GM18508 (cell line): ENCODE measurements around the gene EIF4G3.
"Not testable (repeated sequence)": the region's sequence is repeated elsewhere in the genome, so short reads cannot be mapped to it uniquely, and the experiment has no call there.

ENCODE experiments used
- ATAC-seq: cut with Tn5 transposase; IDR thresholded peaks from one replicate; pipeline ENCODE4 v1.9.1; 2021; ENCODE audit warnings: moderate number of reproducible peaks; ENCODE audit not compliant: insufficient read depth, unreplicated experiment

The EIF4G3 gene

DNA sequence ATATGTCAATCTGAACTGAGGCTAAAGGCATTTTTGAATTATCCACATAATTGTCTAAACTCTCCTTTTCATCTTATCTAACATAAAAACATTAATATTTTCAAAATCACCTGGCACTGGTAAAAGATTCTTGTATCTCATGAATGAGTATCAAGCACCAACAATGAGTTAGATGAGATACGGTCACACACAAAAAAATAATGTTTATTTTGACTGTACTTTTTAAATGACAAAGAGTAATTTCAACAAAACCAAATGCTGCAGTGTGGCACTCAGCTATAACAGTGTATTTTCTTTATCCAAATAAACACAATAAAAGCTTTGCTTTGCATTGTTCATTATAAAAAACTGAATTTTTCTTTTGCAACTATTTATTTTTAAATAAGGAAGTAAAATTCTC lies 59.5 kb downstream of the EIF4G3 start:
- no peak for ATAC-seq

DNA sequence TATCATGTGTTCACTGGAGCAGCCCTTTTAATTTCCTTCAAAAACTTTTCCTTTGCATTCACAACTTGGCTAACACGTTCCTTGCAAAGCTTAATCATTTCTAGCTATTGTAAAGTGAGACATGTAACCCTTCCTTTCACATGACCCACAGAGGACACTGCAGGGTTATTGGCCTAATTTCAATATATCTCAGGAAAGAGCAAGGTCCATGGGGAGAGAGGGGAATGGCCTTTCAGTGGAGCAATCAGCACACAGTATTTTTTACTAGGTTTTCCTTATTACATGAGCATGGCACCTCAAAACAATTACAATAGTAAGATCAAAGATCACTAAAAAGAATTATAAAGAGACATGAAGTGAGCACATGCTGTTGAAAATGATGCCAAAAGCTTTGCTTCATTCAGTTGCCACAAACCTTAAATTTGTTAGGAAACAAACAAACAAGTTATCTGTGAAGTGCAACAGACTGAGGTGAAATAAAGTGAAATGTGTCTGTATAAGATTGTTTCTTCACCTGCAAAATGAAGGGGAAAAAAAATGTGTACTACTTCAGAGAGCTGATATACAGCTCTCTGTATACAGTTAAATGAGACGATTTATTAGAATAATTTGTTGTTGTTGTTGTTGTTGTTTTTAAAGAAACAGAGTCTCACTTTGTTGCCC lies 61.5 kb downstream of the EIF4G3 start:
- no peak for ATAC-seq

DNA sequence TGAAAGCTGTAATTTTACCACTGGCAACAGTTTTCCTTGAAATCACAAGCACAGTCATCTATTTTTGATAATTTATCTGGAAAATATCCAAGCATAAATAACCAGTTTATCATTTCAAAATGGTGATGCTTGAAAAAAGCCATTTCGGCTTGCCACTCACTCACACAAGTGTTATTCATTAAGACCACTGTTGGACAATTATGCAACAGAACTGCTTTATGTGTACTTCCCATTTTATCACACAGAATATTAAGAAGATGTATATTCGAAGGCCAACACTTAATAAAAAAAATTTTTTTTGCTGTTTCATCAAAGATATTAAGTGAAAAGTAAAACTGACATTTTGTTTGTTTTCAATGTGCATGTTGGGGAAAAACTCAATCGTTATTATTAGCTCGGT lies 62.3 kb downstream of the EIF4G3 start:
- ATAC-seq, result no peak

DNA sequence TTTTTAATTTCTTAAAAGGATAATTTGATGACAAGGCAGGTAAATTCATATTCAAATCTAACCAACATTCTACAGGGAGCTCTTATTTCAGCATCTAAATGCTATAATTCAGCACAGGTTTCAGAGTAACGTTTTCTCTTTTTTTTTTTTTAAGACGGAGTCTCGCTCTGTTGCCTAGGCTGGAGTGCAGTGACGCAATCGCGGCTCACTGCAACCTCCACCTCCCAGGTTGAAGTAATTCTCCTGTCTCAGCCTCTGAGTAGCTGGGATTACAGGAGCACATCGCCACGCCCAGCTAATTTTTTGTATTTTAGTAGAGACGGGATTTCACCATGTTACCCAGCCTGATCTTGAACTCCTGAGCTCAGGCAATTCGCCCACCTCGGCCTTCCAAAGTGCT lies 66.5 kb downstream of the EIF4G3 start:
- no peak for ATAC-seq

DNA sequence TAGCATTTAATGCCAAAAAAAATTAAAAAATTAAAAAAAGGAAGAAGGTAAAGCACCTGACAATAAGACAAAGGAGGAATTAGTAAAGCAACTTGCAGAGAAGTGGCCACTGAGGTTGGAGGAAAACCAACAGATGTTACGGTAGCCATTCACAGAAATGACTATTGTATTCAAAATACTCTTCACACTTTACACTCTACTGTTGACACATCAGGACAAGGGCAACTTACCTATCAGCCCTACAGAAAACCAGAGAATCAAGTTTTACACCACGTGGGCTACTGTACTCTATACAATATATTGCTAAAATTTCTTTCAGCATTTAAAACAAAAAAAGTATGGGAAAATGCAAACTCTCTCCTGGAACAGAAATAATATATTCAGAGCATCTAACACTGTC lies 70.0 kb downstream of the EIF4G3 start:
- no peak for ATAC-seq

DNA sequence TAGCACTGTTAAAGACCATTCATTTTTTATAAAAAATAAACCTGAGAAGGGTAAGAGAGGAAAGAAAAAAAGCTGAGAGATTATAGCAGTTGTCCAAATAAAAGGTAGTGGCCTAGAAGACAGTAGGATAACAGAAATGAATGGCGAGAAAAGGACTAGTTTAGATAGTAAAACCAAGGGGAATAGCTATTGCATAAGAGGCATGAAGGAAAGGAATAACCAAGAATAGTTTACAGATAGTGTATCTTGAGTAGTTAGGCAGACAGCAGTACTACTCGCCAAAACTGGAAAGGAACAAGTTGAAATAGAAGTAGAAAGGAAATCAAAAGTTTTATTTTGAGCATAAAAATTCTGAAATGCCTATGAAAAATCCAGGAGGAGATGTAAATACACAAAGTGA lies 70.5 kb downstream of the EIF4G3 start:
- no peak for ATAC-seq

DNA sequence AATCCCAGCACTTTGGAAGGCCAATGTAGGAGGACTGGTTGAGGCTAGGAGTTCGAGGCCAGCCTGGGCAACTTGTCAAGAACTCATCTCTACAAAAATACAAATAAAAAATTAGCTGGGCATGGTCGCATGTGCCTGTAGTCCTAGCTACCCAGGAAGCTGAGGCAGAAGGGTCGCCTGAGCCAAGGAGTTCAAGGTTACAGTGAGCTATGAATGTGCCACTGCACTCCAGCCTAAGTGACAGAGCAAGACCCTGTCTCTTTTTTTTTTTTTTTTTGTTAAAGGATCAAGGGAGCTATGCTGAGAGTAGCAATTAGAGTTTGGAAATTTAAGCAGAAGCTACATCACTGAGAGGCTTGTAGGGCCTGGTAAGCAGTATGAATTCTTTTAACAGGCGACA lies 70.9 kb downstream of the EIF4G3 start:
- ATAC-seq, result no peak

DNA sequence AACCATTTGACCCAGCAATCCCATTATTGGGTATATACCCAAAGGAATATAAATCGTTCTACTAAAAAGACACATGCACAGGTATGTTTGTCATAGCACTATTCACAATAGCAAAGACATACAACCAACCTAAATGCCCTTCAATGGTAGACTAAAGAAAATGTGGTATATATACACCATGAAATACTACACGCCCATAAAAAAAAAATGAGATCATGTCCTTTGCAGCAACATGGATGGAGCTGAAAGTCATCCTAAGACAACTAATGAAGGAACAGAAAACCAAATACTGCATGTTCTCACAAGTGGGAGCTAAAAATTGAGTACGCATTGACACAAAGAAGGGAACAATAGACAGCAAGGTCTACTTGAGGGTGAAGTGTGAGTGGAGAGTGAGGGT lies 72.0 kb downstream of the EIF4G3 start:
- ATAC-seq, result no peak

DNA sequence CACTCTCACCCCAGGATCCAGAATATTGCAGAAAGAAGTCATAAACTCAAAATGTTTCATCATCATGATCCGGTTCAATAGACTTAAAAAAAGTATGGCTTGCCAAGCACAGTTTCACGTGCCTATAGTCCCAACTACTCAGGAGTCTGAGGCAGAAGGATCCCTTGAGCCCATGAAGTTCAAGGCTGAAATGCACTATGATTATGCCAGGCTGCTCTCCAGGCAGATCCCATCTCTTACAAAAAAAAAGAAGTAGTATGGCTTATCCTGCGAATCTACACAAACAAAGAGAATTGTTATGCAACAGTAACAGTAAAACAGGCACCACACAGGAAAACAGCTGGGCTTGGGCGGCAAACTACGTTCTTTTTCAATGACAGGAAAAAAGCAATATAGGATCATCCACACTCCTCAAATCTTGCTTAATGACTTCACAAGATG lies 76.2 kb downstream of the EIF4G3 start:
- ATAC-seq, result no peak

DNA sequence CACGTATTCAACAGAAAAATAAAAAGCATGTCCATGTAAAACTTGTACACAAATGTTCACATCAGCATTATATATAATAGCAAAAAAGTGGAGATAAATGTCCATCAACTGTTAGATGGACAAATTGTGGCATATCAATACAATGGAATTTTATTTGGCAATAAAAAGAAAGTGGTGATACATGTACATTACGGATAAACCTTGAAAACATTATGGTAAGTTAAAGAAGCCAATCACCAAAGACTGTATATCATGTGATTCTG lies 76.9 kb downstream of the EIF4G3 start:
- no peak for ATAC-seq

DNA sequence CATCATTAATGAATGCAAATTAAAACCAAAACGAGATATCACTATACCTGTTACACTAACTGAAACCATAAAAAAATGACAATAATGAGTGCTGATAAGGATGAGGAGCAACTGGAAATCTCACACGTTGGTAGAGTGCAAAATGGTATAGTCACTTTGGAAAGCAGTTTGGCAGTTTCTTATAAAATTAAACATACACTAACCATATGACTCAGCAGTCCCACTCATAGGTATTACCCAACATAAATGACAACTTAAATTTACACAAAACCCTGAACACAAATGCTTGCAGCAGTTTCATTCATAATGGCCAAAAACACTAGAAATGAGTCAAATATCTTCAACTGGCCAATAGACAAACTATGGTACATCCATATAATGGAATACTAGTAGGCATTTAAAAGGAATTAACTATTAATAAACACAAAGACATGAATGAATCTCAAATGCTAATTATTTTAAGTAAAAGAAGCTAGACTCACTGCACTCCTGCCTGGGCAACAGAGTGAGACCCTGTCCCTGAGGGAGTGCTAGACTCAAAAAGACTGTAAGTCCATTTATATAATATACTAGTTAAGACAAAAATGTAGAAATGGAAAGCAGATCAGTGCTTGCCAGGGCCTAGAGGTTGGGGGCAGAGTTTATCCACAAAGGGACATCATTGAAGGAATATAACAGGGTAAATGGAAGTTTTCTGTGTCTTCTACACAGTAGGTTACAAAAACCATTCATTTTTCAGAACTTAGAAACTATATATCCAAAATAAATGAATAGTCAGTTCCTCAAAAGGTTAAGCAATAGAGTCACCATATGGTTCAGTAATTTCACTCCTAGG lies 77.4 kb downstream of the EIF4G3 start:
- ATAC-seq, result no peak

DNA sequence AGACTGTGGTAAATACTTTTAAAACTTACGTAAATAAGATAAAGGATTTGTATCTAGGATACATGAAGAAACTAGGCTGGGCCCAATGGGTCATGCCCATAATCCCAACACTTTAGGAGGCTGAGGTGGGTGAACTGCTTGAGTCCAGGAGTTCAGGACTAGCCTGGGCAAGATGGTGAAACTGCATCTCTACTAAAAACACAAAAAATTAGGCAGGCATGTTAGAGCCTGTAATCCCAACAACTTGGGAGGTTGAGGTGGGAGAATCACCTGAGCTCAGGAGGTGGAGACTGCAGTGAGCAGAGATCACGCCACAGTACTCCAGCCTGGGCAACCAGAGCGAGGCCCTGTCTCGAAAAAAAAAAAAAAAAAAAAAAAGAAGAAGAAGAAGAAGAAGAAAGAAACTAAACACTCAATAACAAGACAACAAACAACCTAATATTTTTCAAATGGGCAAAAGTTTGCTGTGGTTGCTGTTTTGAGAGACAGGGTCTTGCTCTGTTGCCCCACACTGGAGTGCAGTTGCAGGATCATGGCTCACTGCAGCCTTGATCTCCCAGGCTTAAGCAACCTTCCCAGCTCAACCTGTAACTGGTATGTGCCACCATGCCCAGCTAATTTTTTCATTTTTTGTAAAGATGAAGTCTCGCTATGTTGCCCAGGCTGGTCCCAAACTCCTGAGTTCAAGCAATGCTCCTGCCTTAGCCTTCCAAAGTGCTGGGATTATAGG lies 78.3 kb downstream of the EIF4G3 start:
- ATAC-seq, result no peak

DNA sequence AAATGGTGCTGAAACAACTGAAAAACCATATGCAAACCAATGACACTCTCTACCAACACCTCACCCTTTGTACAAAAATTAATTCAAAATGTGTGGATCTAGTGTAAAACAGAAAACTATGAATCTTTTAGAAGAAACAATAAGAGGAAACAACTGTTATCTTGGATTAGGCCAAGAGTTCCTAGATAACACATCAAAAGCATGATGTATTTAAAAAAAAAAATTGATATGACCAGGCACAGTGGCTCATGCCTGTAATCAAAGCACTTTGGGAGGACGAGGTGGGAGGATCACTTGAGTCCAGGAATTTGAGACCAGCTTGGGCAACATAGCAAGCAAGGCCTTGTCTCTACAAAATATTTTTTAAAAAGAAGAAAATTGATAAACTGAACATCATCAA lies 79.0 kb downstream of the EIF4G3 start:
- no peak for ATAC-seq

DNA sequence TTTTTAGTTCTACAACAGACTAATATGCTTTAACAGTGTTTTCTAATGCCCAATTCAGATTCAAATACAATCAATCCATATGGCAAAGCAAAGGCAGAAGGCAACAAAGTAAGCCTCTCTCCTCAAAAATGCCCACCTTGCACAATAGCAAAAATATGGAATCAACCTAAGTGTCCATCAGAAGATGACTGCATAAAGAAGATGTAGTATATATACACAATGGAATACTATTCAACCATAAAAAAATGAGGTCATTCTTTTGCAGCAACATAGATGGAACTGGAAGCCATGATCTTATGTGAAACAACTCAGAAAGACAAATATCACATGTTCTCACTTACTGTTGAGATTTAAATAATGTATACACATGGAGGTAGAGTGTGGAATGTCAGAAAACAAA lies 80.7 kb downstream of the EIF4G3 start:
- ATAC-seq, result no peak

DNA sequence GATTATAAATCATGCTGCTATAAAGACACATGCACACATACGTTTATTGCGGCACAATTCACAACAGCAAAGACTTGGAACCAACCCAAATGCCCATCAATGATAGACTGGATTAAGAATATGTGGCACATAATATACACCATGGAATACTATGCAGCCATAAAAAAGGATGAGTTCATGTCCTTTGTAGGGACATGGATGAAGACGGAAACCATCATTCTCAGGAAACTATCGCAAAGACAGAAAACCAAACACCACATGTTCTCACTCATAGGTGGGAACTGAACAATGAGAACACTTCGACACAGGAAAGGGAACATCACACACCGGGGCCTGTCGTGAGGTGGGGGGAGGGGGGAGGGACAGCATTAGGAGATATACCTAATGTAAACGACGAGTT lies 82.4 kb downstream of the EIF4G3 start:
- not testable (repeated sequence) for ATAC-seq

DNA sequence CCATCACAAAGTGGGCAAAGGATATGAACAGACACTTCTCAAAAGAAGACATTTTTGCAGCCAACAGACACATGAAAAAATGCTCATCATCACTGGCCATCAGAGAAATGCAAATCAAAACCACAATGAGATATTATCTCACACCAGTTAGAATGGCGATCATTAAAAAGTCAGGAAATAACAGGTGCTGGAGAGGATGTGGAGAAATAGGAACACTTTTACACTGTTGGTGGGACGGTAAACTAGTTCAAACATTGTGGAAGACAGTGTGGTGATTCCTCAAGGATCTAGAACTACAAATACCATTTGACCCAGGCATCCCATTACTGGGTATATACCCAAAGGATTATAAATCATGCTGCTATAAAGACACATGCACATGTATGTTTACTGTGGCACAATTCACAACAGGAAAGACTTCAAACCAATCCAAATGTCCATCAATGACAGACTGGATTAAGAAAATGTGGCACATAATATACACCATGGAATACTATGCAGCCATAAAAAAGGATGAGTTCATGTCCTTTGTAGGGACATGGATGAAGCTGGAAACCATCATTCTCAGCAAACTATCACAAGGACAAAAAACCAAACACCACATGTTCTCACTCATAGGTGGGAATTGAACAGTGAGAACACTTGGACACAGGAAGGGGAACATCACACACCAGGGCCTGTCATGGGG lies 83.3 kb downstream of the EIF4G3 start:
- not testable (repeated sequence) for ATAC-seq

DNA sequence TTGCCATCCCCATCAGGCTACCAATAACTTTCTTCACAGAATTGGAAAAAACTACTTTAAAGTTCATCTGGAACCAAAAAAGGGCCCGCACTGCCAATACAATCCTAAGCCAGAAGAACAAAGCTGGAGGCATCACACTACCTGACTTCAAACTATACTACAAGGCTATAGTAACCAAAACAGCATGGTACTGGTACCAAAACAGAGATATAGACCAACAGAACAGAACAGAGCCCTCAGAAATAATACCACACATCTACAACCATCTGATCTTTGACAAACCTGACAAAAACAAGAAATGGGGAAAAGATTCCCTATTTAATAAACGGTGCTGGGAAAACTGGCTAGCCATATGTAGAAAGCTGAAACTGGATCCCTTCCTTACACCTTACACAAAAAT lies 84.2 kb downstream of the EIF4G3 start:
- ATAC-seq, result not testable (repeated sequence)

DNA sequence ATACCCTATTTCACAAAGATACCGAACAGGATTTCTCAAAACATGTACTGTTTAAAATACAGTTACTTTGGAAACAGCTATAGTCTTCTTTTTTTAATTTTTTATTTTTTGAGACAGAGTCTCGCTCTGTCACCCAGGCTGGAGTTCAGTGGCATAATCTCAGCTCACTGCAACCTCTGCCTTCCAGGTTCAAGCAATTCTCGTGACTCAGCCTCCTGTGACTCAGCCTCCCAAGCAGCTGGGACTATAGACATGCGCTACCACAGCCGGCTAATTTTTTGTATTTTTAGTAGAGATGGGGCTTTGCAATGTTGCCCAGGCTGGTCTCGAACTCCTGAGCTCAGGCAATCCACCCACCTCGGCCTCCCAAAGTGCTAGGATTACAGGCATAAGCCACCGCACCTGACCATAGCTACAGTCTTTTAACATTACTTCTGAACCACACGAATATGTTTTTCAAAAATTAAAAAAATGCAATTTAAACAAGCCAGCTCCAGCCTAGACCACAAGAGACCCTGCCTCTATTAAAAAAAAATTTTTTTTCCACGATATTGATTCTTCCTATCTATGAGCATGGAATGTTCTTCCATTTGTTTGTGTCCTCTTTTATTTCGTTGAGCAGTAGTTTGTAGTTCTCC lies 85.5 kb downstream of the EIF4G3 start:
- ATAC-seq, result not testable (repeated sequence)

DNA sequence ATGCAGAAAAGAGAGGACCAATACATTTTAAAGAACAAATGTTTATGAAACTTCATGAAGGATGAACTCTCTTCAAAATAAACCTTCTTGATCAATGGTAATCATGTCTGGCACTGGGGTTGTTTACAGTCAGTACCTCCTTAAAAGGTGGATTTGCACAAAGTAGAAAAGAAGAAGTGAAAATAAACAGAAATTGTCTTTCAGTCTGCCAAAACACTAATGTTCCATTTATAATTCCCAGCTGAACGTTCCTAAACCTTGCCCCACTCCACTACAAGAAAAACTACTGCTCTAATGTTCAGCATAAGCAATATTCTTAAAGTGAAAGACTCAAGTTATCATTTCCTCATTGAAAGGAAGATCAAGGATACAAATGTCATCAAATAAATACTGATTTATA lies 86.2 kb downstream of the EIF4G3 start:
- no peak for ATAC-seq

DNA sequence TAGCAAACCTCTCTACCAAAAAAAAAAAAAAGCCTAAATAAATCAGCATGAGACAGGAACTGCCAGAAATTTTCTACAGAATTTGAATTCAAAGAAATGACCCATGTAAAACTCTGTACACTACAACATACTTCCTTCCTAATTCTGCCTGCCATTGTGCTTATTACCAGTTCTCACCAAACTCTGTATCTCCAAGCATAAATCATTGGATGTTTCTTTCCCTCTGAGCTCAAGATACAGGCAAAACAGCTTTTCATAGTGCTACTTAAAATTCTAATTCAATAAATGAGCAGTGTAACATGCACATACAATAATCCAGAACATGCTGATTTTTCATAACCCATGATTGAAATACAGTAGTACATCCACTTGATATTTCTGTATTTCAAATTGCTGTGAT lies 87.0 kb downstream of the EIF4G3 start:
- no peak for ATAC-seq
